Caki2 (cell line): Measurements from ENCODE around the gene ATN1. TPM values are rescaled to one million over a fixed set of nuclear protein-coding genes. Genes with fewer than 3 reads are reported as not detected.
"Not testable (repeated sequence)": the region's sequence is repeated elsewhere in the genome, so short reads cannot be mapped to it uniquely, and the experiment has no call there.

ENCODE experiments used
- DNase-seq: peaks from one replicate; pipeline ENCODE4 v3.0.0-alpha.2; 2015; ENCODE audit warnings: low read depth
- in situ Hi-C: cut with HindIII; loops from 2 replicates; pipeline ENCODE4 v1.10.0; 2016; ENCODE audit warnings: low sequenced_read_pairs, low pct_unique_long_range_greater_than_20kb, mixed read lengths
- total RNA-seq: library from RNA; depleted of rRNA; stranded (reverse); fragments of >200 nt; shearing (Covaris generic); gene quantifications from 2 replicates; pipeline ENCODE4 v1.2.3, GENCODE V29; 2014; ENCODE audit warnings: low replicate concordance; rRNA removed

The ATN1 gene, protein sequence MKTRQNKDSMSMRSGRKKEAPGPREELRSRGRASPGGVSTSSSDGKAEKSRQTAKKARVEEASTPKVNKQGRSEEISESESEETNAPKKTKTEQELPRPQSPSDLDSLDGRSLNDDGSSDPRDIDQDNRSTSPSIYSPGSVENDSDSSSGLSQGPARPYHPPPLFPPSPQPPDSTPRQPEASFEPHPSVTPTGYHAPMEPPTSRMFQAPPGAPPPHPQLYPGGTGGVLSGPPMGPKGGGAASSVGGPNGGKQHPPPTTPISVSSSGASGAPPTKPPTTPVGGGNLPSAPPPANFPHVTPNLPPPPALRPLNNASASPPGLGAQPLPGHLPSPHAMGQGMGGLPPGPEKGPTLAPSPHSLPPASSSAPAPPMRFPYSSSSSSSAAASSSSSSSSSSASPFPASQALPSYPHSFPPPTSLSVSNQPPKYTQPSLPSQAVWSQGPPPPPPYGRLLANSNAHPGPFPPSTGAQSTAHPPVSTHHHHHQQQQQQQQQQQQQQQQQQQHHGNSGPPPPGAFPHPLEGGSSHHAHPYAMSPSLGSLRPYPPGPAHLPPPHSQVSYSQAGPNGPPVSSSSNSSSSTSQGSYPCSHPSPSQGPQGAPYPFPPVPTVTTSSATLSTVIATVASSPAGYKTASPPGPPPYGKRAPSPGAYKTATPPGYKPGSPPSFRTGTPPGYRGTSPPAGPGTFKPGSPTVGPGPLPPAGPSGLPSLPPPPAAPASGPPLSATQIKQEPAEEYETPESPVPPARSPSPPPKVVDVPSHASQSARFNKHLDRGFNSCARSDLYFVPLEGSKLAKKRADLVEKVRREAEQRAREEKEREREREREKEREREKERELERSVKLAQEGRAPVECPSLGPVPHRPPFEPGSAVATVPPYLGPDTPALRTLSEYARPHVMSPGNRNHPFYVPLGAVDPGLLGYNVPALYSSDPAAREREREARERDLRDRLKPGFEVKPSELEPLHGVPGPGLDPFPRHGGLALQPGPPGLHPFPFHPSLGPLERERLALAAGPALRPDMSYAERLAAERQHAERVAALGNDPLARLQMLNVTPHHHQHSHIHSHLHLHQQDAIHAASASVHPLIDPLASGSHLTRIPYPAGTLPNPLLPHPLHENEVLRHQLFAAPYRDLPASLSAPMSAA (N-terminal part only)
- 0.84 and 2.8 TPM in 2 replicates for total RNA-seq

DNA sequence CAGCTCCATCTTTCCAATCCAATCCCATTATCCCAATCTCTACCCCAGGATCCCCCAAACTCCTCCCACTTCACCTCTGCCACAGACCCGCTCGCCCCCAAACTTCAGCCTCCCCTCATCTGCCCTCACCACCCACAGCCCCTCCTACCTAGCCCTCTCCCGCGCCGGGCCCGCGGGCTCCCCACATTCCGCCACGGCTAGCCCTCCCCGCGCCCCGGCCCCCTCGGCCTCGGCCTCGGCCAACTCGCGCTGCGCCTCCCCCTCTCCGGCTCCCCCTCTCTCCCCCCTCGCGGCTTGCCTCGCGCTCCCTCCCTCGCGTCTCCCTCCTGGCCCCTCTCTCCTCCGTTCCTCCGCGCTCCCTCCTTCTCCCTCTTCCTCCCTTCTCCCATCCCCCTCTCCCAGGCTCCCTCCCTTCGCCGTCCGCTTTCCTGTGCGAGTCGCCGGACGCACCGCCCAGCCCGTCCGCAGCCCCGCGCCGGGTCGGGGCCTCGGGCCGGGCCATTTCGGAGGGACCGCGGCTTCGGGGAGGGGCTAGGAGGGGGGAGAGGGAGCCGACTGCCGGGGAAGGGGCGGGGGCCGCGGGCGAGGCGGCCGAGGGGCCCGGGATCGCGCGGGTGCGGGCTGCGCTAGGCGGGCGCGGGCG, at the start of gene ATN1:
Gene ATN1, plus strand, starts transcription at position 581 of the 643 bp plus-strand sequence. CDS start 6,043 bp downstream, outside the sequence.
- DNase-seq: peak; percentile 78
- in situ Hi-C loops: no loop called here

DNA sequence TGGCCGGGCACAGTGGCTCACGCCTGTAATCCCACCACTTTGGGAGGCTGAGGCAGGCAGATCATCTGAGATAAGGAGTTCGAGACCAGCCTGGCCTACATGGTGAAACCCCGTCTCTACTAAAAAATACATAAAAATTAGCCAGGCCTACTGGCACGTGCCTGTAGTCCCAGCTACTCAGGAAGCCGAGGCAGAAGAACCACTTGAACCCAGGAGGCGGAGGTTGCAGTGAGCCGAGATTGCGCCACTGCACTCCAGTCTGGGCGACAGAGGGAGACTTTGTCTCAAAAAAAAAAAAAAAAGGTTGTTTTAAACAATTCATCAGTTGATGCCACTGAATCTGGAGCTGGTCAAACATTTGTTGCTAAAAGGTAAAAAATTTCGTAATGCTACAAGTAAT, 47.9 kb upstream of the ATN1 start:
- DNase-seq, in situ Hi-C loops: not testable (repeated sequence)

DNA sequence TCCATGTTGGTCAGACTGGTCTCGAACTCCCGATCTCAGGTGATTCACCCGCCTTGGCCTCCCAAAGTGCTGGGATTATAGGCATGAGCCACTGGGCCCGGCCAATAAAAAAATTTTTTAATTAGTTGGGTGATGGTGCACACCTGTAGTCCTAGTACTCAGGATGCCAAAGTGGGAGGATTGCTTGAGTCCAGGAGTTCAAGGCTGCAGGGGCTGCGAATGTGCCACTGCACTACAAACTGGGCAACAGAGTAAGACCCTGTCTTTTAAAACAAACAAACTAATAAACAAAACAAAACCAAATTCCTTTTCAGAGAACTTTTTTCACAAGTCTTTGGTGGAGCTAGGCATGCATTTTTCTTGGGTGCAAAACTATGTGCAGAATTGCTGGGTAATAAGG, 44.5 kb upstream of the ATN1 start:
- DNase-seq: no peak
- in situ Hi-C loops: no loop called here

DNA sequence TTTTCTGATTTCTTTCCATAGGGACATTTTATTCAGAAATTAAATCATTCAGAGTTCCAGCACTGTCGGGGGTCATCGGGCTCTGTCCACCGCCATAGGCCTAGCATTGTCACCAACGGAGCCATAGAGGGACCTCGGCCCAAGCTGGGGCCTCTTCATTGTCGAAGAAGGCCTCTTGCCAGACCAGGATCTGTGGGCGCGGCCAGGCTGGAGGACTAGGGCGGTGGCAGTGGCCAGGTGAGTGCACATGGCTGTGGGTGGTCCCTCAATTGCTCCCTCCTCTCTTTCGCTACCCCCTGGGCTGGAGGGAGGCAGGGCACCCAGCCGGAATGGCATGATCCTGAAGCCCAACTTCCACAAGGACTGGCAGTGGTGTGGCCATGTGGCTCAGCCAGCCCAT, 44.1 kb upstream of the ATN1 start:
- DNase-seq: no peak
- in situ Hi-C loops: no loop called here

DNA sequence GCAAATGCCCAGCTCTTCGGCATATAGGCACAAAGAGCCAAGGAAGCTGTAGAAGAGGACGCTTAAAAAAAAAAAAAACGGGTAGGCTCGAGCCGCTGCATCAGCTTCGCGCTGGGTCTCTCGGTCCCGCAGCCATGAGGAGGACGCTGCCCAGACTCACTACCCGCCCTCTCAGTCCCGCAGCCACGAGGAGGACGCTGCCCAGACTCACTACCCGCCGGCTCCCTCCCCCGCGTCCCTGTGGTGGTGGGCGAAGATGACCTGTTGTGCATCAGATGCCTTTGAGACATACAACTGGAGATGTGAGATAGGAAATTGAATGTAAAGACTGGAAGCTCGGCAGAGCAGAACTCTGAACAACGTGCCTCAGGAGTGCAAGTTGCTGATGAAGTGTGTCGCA, 43.2 kb upstream of the ATN1 start:
- no peak for DNase-seq
- in situ Hi-C loops: no loop called here

DNA sequence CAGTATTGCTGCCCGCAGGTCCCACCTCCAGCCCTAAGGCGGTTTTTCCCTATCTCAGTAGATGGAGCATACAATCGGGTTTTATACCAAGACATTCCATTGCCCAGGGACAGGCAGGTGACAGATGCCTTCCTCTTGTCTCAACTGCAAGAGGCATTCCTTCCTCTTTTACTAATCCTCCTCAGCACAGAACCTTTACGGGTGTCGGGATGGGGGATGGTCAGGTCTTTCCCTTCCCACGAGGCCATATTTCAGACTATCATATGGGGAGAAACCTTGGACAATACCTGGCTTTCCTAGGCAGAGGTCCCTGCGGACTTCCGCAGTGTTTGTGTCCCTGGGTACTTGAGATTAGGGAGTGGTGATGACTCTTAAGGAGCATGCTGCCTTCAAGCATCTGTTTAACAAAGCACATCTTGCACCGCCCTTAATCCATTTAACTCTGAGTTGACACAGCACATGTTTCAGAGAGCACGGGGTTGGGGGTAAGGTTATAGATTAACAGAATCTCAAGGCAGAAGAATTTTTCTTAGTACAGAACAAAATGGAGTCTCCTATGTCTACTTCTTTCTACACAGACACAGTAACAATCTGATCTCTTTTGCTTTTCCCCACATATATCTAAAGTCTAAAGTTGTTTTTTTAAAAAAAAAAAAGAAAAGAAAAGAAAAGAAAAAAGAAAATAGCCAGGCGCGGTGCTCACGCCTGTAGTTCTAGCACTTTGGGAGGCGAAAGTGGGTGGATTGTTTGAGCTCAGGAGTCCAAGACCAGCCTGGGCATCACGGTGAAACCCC, 41.4 kb upstream of the ATN1 start:
- peak; percentile 26 for DNase-seq
- in situ Hi-C loops: not testable (repeated sequence)

DNA sequence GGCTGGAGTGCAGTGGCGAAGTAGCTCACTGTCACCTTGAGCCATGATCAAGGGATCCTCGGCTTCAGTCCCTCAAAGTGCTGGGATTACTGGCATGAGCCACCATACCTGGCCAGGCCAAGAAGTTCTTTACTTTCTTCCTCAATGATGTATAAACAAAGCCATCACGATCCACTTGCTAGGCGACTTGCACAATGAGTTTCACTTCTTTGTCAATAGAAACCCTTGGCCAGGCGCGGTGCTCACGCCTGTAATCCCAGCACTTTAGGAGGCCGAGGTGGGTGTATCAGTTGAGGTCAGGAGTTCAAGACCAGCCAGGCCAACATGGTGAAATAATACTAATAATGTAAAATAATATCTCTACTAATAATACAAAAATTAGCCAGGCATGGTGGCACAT, 40.3 kb upstream of the ATN1 start:
- in situ Hi-C loops: no loop called here
- DNase-seq: no peak

DNA sequence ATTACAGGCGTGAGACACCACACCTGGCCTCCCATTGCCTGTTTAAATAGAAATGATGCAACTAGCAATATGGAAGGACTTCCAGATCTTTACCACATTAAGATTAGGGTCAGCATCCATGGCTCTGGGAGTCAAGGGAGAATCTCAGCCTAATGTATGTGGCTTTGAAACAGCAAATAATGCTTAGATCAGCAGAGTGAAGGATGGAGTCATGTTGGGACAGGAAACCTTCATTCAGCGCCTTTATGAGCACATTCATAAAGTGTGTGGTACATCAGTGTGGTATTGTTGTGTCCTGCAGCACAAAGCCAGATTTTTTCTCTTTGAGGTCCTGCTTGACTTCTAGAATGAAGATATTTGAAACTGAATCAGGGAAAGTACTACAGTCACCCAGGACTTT, 39.4 kb upstream of the ATN1 start:
- in situ Hi-C loops: no loop called here
- no peak for DNase-seq

DNA sequence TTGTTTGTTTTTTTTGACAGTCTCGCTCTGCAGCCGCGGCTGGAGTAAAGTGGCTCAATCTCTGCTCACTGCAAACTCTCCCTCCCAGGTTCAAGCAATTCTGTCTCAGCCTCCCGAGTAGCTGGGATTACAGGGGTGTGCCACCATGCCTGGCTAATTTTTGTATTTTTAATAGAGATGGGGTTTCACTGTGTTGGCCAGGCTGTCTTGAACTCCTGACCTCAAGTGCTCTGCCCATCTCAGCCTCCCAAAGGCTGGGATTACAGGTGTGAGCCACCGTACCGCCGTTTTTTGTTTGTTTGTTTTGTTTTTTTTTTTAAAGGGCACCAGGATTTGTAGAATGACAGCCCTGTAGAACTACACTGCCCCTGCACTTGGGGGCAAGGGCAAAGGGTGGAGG, 39.0 kb upstream of the ATN1 start:
- in situ Hi-C loops, DNase-seq: not testable (repeated sequence)

DNA sequence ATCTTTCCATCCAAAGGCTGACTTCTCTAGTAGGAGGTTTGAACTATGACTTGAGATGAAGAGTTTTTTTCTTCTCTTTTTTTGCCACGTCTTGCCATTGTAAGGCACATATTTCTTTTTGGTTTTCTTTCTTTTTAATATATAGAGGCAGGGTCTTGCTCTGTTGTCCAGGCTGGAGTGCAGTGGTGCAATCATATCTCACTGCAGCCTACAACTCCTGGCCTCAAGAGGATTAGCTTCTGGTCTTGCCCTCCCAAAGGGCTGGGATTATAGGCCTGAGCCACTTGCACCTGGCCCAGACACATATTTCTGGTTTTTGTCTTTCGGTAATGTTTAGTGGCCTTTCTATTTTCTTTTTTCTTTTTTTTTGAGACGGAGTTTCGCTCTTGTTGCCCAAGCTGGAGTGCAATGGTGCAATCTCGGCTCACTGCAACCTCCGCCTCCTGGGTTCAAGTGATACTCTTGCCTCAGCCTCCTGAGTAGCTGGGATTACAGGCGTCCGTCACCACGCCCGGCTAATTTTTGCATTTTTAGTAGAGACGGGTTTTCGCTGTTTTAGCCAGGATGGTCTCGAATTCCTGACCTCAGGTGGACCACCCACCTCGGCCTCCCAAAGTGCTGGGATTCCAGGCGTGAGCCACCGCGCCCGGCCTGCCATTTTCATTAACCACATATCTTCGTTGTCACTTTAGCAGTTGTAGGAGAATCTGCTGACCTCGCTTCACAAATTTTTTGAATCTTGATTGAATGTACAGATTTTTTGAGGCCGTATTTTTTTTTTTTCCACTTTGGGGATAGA, 37.8 kb upstream of the ATN1 start:
- in situ Hi-C loops, DNase-seq: not testable (repeated sequence)

DNA sequence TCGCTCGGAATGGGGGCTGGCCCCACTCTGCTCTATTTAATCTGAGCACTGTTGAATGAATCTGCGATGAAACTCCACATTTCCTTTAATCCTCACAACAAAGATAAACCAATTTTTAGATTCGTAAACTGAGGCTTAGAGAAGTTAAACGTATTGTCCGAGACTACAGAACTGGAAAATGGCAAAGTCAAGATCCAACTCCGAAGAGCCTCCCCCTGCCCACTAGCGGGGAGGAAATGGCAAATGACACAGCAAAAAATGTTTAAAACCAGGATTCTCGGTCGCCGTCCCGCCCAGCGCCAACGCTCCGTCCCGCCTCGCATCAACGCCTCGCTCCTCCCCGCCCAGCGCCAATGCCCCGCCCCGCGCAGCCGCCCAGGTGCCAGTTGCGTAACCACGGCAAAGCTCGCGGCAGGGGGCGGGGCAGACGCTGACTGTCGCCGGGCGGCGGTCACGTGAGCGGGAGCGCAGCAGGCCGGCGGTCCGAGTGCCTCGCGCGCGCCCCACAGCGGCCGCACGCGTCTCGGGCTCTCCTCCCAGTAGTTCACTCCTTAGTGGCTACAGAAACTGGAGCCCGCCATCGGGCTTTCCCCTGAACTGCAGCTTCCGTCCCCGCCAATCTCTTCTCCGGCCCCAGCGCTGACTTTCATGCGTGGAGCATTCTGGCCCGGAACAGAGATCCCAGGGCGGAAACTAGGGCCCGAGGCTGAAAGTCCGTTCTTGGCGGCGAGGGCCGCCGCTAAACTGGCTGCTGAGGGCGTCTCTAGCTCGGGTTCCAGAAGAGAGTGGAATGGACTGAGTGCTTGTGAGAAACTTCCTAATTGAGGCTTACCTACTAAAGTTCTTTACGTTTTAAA, 36.7 kb upstream of the ATN1 start:
- DNase-seq: peak; percentile 97
- in situ Hi-C loops: no loop called here

DNA sequence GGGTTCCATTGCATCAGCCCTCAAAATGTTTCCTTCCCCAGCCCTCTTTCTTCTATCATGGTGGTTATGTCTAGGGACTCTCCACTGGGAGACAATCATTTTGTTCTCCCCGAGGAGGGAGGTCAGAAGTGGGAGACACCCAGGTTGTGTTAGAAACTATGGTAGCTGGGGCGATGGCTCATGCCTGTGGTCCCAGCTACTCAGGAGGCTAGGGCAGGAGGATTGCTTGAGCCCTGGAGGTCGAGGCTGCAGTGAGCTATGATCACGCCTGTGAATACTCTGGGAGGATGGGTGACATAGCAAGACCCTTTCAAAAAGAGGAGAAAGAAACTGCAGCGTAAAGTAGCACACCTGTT, 36.1 kb upstream of the ATN1 start:
- DNase-seq: no peak
- in situ Hi-C loops: no loop called here

DNA sequence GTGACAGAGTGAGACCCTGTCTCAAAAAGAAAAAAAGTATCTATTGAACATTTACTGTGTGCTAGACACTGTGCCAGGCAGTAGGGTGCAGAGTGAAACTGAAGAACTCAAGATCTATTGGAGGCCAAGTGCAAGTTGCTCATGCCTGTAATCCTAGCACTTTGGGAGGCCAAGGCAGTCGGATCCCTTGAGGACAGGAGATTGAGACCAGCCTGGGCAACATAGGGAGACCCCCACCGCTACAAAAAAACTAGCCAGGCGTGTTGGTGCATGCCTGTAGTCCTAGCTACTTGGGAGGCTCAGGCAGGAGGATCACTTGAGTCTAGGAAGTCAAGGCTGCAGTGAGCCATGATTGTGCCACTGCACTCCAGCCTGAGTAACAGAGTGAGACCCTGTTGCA, 35.1 kb upstream of the ATN1 start:
- in situ Hi-C loops, DNase-seq: not testable (repeated sequence)

DNA sequence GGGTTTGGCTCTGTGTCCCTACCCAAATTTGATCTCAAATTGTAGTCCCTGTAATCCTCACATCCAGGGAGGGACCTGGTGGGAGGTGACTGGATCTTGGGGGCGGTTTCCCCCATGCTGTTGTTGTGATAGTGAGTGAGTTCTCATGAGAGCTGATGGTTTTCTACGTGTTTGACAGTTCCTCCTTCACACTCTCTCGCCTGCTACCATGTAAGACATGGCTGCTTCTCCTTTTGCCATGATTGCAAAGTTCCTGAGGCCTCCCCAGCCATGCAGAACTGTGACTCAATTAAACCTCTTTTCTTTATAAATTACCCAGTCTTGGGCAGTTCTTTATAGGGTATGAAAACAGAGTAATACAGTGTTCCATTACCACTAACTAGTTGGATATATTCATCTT, 33.4 kb upstream of the ATN1 start:
- no peak for DNase-seq
- in situ Hi-C loops: no loop called here

DNA sequence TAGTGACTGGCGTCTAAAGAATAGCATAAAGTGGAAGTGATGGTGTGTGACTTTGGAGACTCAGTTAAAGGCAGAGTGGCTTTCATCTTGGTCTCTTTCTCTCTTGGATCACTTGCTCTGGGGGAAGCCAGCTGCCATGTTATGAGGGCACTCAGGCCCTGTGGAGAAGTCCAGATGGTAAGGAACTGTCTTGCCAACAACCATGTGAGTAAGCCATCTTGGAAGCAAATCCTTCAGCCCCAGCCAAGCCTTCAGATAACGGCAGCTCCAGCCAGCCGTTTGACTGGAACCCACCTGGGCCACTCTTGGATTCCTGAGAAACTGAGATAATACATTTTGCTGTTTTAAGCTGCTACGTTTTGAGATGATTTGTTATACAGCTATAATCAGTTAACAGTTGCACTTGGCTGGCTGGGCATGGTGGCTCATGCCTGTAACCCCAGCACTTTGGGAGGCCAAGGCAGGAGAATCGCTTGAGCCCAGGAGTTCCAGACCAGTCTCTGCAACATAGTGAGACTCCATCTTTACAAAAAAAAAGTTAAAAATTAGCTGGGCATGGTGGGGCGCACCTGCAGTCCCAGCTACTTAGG, 30.8 kb upstream of the ATN1 start:
- no peak for DNase-seq
- in situ Hi-C loops: no loop called here

DNA sequence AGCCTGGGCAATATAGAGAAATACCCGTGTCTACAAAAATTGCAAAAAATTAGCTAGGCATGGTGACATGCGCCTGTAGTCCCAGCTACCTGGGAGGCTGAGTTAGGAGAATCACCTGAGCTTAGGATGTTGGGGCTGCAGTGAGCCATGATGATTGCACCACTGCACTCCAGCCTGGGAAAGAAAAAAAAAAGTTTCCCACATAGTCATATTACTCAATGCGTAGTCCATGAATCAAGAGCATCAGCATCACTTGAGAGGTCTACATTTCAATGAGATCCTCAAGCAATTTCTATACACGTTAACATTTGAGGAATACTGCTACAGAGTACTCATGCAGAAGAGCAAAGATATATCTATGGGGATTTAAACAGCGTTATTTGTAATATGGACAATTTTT, 28.3 kb upstream of the ATN1 start:
- DNase-seq: no peak
- in situ Hi-C loops: no loop called here
